Measurements from ENCODE around the gene GAL.

DNA sequence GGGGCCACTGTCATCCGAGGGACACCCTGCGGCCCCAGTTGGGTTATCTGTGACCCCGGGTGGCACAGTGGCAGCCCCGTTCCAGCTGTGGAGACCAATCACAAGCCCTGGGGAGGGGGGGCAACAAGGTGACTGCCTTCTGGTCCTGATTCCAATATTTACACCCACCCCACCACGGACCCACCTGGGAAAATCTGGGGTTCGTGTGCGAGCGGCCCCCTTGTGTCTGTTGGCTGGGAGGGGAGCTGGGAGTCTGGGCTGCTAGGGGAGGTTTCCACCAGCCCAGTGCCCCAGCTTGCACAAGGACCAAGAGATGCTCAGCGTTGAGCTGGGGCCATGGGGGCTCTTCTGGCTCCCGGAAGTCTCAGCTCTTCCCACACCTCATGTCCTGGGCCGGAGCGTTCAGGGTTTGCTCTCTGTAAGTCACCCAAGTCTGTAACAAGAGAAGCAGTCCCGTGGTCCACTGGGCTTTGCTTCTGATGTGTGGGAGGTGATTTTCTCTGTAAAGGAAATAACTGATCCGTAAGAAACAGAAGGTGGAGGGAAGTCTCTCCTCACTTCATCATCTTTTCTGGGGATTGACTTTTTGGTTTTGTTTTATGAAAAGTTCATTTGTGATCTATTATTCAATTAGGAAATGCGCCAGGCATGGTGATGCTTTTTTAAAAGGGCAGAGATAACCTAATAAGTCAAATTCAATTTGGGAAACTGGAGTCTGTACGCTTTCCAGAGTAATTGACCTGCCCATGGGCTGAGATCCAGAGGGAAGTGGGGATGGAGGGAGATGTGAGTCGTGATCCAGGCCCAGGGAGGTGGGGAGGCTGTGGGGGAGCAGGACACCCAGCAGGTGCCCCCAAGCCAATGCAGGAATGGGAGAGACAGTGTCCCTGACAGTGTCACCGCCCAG, 22.4 kb upstream of the GAL start:
- TF ChIP-seq EZH2 (IDR thresholded peaks at IDR 0.05; ENCODE audit: insufficient read depth, poor library complexity, severe bottlenecking) (no peak), EZH2phosphoT487 (IDR thresholded peaks at IDR 0.05; ENCODE audit: insufficient read depth, low read depth) (no peak)
